ENCODE measurements around the gene ENOX1. TPM values are rescaled to one million over a fixed set of nuclear protein-coding genes. Genes with fewer than 3 reads are reported as not detected.

The ENOX1 gene
- total RNA-seq, 2 donors from 2014 or later: 0.33 TPM; not detected in 1

DNA sequence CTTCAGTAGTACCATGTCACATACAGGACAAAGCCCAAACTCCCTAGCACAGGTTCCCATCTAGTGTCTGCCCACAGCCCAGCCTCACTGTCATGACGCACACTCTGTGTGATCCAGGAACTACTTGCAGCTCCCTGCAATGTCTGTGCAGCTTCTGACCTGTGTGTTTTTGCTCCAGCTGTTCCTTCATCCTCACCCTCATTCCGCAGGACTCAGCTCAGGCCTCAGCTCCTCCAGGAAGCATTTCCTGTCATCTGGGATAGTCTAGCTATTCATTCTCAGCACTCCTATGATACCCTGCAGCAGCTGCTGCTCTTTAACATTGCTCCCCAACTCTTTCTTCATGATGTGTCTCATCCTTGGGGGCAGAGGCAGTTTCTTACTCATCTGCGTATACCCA is 56.1 kb downstream of the ENOX1 start:
- Mint-ChIP-seq H3K4me1 (peaks cover 2% of the 10 kb centered on the region), H3K27me3 (ENCODE audit: insufficient read depth) (no peaks in the 10 kb centered on the region), H3K9me3 (no peaks in the 10 kb centered on the region), H3K36me3 (ENCODE audit: low read depth) (no peaks in the 10 kb centered on the region), H3K4me3 (no peak overlapping the region), H3K27ac (no peak overlapping the region)
- TF ChIP-seq, protein P1, sequence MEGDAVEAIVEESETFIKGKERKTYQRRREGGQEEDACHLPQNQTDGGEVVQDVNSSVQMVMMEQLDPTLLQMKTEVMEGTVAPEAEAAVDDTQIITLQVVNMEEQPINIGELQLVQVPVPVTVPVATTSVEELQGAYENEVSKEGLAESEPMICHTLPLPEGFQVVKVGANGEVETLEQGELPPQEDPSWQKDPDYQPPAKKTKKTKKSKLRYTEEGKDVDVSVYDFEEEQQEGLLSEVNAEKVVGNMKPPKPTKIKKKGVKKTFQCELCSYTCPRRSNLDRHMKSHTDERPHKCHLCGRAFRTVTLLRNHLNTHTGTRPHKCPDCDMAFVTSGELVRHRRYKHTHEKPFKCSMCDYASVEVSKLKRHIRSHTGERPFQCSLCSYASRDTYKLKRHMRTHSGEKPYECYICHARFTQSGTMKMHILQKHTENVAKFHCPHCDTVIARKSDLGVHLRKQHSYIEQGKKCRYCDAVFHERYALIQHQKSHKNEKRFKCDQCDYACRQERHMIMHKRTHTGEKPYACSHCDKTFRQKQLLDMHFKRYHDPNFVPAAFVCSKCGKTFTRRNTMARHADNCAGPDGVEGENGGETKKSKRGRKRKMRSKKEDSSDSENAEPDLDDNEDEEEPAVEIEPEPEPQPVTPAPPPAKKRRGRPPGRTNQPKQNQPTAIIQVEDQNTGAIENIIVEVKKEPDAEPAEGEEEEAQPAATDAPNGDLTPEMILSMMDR (conservative IDR thresholded peaks at IDR 0.05): no peak
- no peak for DNase-seq
- 90 to 93% methylated on average over 3 of the region's 3 CpGs for WGBS, 2 experiments (ENCODE audit: insufficient coverage in 1 of 2, insufficient read length in 1 of 2)
- Histone ChIP-seq H3K4me3 (ENCODE audit: low read length) (no peak overlapping the region), H3K27me3 (ENCODE audit: control insufficient read depth, insufficient read depth, low read length, poor library complexity, severe bottlenecking) (peaks cover 6% of the 10 kb centered on the region), H3K9me3 (ENCODE audit: control insufficient read depth, low read length) (no peaks in the 10 kb centered on the region), H3K9ac (ENCODE audit: extremely low read depth, low read length, poor library complexity, severe bottlenecking) (no peak overlapping the region), H3K27ac (ENCODE audit: low read depth, low read length) (no peak overlapping the region), H3K36me3 (ENCODE audit: control insufficient read depth, insufficient read depth, low read length) (no peaks in the 10 kb centered on the region), H3K4me1 (ENCODE audit: control insufficient read depth, insufficient read depth, low read length) (no peaks in the 10 kb centered on the region)

DNA sequence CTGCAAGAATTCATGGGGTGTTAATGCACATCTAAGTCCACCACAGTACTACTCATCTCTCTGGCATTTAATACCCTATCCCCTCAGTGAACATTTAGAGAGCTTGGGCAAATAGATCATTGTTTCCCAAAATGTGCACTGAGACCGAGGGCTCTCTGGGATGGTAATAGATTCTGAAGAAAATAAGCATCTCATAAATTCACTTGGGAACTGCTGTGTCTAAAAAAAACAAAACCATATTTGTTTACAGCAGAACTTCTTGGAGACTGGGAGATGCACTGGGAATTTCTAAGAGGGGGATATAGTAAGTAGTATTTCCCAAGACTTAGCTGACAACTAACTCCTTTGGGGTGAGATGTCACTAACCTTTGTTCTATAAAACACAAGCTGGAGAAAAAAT is 58.4 kb downstream of the ENOX1 start:
- Mint-ChIP-seq H3K9me3 (no peaks in the 10 kb centered on the region), H3K36me3 (ENCODE audit: low read depth) (no peaks in the 10 kb centered on the region), H3K4me1 (peaks cover 14% of the 10 kb centered on the region), H3K27me3 (ENCODE audit: insufficient read depth) (no peaks in the 10 kb centered on the region), H3K4me3 (no peak overlapping the region), H3K27ac (no peak overlapping the region)
- 83% methylated on average over 1 of the region's 1 CpG; no CpG with 5 or more reads in 1 of the 2 experiments for WGBS, 2 experiments (ENCODE audit: insufficient coverage in 1 of 2, insufficient read length in 1 of 2)
- no peak overlapping the region for H3K4me3 ChIP-seq (ENCODE audit: low read length)
- no peaks in the 10 kb centered on the region for H3K36me3 ChIP-seq (ENCODE audit: control insufficient read depth, insufficient read depth, low read length)
- peaks cover 6% of the 10 kb centered on the region for H3K27me3 ChIP-seq (ENCODE audit: control insufficient read depth, insufficient read depth, low read length, poor library complexity, severe bottlenecking)
- H3K9ac ChIP-seq (ENCODE audit: extremely low read depth, low read length, poor library complexity, severe bottlenecking): no peak overlapping the region
- H3K9me3 ChIP-seq (ENCODE audit: control insufficient read depth, low read length): no peaks in the 10 kb centered on the region
- DNase-seq: no peak
- no peak overlapping the region for H3K27ac ChIP-seq (ENCODE audit: low read depth, low read length)
- peaks cover 4% of the 10 kb centered on the region for H3K4me1 ChIP-seq (ENCODE audit: control insufficient read depth, insufficient read depth, low read length)
- TF ChIP-seq, protein P1 (conservative IDR thresholded peaks at IDR 0.05): no peak

DNA sequence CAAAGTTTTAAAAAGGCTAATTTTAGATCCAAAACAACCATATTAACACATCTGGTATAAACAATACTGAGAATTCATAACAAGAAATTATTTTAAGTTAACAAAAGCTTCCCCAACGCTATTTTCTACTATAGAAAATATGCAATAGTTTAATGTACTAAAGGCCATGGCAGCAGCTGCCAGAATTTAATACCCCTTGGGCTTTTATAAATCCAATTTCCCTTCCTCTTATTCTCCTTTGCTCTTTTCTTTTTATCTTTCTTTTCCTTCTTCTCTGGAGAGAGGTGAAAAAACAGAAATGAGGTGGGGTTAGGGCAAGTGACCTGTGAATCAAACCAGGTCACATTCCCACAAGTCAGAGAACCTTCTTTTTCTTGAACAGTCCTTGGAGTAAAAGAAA is 58.9 kb downstream of the ENOX1 start:
- peaks cover 14% of the 10 kb centered on the region for H3K4me1 Mint-ChIP-seq

More for the DNA sequence above, 58.9 kb downstream of the ENOX1 start:
- Mint-ChIP-seq H3K36me3 (ENCODE audit: low read depth) (no peaks in the 10 kb centered on the region), H3K9me3 (no peaks in the 10 kb centered on the region), H3K27ac (no peak overlapping the region), H3K4me3 (no peak overlapping the region), H3K27me3 (ENCODE audit: insufficient read depth) (no peaks in the 10 kb centered on the region)
- TF ChIP-seq, protein P1 (conservative IDR thresholded peaks at IDR 0.05): no peak
- H3K4me3 ChIP-seq (ENCODE audit: low read length): no peak overlapping the region
- 88% methylated on average over 1 of the region's 1 CpG; no CpG with 5 or more reads in 1 of the 2 experiments for WGBS, 2 experiments (ENCODE audit: insufficient coverage in 1 of 2, insufficient read length in 1 of 2)
- H3K36me3 ChIP-seq (ENCODE audit: control insufficient read depth, insufficient read depth, low read length): no peaks in the 10 kb centered on the region
- peaks cover 4% of the 10 kb centered on the region for H3K4me1 ChIP-seq (ENCODE audit: control insufficient read depth, insufficient read depth, low read length)
- H3K27ac ChIP-seq (ENCODE audit: low read depth, low read length): no peak overlapping the region
- peaks cover under 1% of the 10 kb centered on the region for H3K27me3 ChIP-seq (ENCODE audit: control insufficient read depth, insufficient read depth, low read length, poor library complexity, severe bottlenecking)
- no peak for DNase-seq
- H3K9me3 ChIP-seq (ENCODE audit: control insufficient read depth, low read length): no peaks in the 10 kb centered on the region
- no peak overlapping the region for H3K9ac ChIP-seq (ENCODE audit: extremely low read depth, low read length, poor library complexity, severe bottlenecking)

Data from endodermal cell (in vitro differentiated cells).